Mucosa of descending colon (tissue), 3 donors: ENCODE results near the gene CNPY1. TPM values are rescaled to one million over a fixed set of nuclear protein-coding genes. Genes with fewer than 3 reads are reported as not detected.

Source experiments
- ATAC-seq: fragments of 200-7000 bp; cut with Tn5 transposase; one replicate; pipeline ENCODE4 v1.9.1; 2020; ENCODE audit warnings: mild to moderate bottlenecking, moderate library complexity
- DNase-seq, 3 donors: peaks; one replicate each; pipeline ENCODE4 v3.0.0-alpha.2; 2020
- H3K36me3 ChIP-seq: fragments of 200-600 bp; one replicate; pipeline ENCODE4 v1.8.0; 2021; ENCODE audit warnings: low read depth, mild to moderate bottlenecking
- H3K4me1 ChIP-seq: fragments of 200-600 bp; one replicate; pipeline ENCODE4 v1.8.0; 2021; ENCODE audit warnings: low read depth, mild to moderate bottlenecking
- H3K4me3 ChIP-seq: fragments of 200-600 bp; one replicate; pipeline ENCODE4 v1.8.0; 2021; ENCODE audit warnings: mild to moderate bottlenecking
- H3K9me3 ChIP-seq: fragments of 200-600 bp; one replicate; pipeline ENCODE4 v1.8.0; 2021; ENCODE audit warnings: mild to moderate bottlenecking
- CTCF ChIP-seq: fragments of 200-600 bp; IDR thresholded peaks from one replicate; pipeline ENCODE4 v1.8.0; 2022; ENCODE audit warnings: antibody characterized with exemption, mild to moderate bottlenecking
- intact Hi-C, 2 donors: fragments of 100-400 bp; cut with DNase I in 1 of 2; cut with micrococcal nuclease in 1 of 2; formaldehyde crosslinking; loops; one replicate each; pipeline versions ENCODE4 v1.11.0 to v1.11.1; 2022; cut with DNase I, micrococcal nuclease
- total RNA-seq, 3 donors: library from RNA; stranded (reverse); fragmentation: NEBNext Ultra II Directional in 2 of 3; extraction: Animal tissue kit (Norgen Biotek cat#: 25700) in 2 of 3; gene quantifications; one replicate each; pipeline versions ENCODE4 v1.2.1 to v1.2.4, GENCODE V29; 2021 to 2023
- donor health status: DM: no; HTN: no; CAD: no; lungs with moderate emphysema.
- donor health status: DM: no; HTN: no; CAD: no.
- donor health status: DM: no; HTN: yes; CAD: no.

The CNPY1 gene
- total RNA-seq, 3 donors from 2014 or later: not detected

GRCh38 chr7:155455132-155455693 is 91.1 kb downstream of the CNPY1 start:
- DNase-seq (no peak), ATAC-seq (no peak)
- peaks cover 24% of the 10 kb centered on the region for H3K4me1 ChIP-seq
- intact Hi-C loops: no loop called here
- H3K4me3 ChIP-seq: no peak overlapping the region
- no peaks in the 10 kb centered on the region for H3K9me3 ChIP-seq
- no peak for TF ChIP-seq CTCF
- no peaks in the 10 kb centered on the region for H3K36me3 ChIP-seq

- H3K36me3 ChIP-seq: no peaks in the 10 kb centered on the region
- no peak overlapping the region for H3K4me3 ChIP-seq
- intact Hi-C loops: no loop called here
These were observed 91.9 kb downstream of the CNPY1 start for GRCh38 chr7:155454183-155455112.

GRCh38 chr7:155453296-155454182 is 92.8 kb downstream of the CNPY1 start:
- ATAC-seq (no peak), DNase-seq (no peak)
- Histone ChIP-seq H3K4me1 (peaks cover 15% of the 10 kb centered on the region), H3K4me3 (no peak overlapping the region), H3K9me3 (no peaks in the 10 kb centered on the region), H3K36me3 (no peaks in the 10 kb centered on the region)
- intact Hi-C loops: no loop called here
- TF ChIP-seq CTCF: no peak

More at GRCh38 chr7:155454183-155455112, 91.9 kb downstream of the CNPY1 start:
- no peak for TF ChIP-seq CTCF
- DNase-seq (no peak), ATAC-seq (no peak)
- Histone ChIP-seq H3K9me3 (no peaks in the 10 kb centered on the region), H3K4me1 (peaks cover 24% of the 10 kb centered on the region)

- Histone ChIP-seq H3K9me3 (no peaks in the 10 kb centered on the region), H3K4me3 (no peak overlapping the region), H3K4me1 (peaks cover 8% of the 10 kb centered on the region), H3K36me3 (no peaks in the 10 kb centered on the region)
- DNase-seq (no peak), ATAC-seq (no peak)
- intact Hi-C loops: no loop called here
- TF ChIP-seq CTCF: no peak
These were observed 93.7 kb downstream of the CNPY1 start for GRCh38 chr7:155452505-155453295.

- ATAC-seq (no peak), DNase-seq (no peak)
- no peak for TF ChIP-seq CTCF
- intact Hi-C loops: no loop called here
- no peaks in the 10 kb centered on the region for H3K9me3 ChIP-seq
- peaks cover 3% of the 10 kb centered on the region for H3K4me1 ChIP-seq
- H3K36me3 ChIP-seq: no peaks in the 10 kb centered on the region
- no peak overlapping the region for H3K4me3 ChIP-seq
These were observed 94.5 kb downstream of the CNPY1 start for GRCh38 chr7:155451840-155452239.
